Superior temporal gyrus (tissue), 1 donor: Measurements from ENCODE around the gene METTL3.

Experiments
- DNase-seq: peaks from one replicate; pipeline ENCODE4 v3.0.0-alpha.2; 2016; ENCODE audit errors: extremely low spot score

The METTL3 gene

DNA sequence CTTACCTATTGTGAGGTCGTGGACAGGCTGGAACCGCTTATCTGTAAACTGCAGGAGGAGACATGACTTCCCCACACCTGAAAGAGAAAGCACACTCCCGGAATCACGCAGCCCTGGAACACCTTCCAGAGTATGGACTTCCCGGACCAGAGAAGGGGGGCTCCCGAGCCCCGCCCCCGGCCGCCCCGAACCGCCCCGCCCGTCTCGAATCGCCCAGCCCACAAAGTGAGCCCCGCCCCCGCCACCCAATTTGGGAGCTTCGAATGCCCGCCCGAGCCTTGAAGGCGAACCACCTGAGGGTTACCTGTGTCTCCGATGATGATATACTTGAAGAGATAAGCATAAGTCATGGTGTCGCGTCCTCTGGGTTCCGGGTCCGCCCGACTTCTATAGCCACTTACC, 34.6 kb downstream of the METTL3 start:
- DNase-seq = no peak

DNA sequence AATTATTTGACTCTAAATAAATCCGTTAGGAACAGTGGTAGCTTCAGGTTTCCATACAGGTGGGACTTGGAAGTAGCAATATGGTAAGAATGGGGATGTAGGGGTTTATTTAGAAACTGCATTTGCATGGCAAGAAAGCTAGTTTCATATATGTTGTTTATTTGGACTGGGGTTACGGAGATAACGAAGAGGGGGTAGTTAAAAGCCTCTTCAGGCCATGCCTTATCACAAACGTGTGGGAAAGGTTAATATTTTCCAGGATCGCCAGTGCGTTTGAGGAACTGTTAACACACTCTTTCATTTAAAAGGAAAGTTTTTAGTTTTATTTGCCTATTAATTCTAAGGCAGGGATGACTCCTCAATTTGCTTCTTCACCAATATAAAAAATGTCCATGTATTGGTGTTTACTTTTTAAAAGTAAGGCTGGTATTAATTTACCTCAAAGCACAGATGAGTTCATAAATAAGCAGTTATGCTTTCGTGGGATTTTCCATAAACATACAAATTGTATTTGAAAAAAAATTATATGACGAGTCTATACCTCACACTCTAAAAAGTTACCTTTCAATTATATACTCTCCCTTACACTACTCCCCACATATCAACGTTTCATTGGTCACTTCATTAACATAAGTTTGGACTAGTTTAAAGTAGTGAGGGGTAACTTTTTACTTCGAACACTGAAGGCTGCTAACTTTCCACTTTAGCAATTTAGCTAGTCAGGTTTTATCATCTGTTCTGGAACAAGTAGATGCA, 35.2 kb downstream of the METTL3 start:
- peak; percentile 52 for DNase-seq

DNA sequence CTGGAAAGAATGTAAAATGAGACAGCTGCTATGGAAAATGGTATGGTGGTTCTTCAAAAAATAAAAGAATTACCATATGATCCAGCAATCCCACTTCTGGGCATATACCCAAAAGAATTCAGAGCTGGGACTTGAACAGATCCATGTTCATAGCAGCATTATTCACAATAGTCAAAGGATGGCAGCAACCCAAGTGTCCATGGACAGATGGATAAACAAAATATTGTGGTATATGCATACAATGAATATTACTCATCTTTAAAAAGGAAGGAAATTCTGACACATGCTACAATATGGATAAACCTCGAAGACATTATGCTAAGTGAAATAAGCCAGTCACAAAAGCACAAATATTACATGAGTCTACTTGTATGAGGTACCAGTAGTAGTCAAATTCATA, 43.5 kb downstream of the METTL3 start:
- DNase-seq = peak; percentile 51

DNA sequence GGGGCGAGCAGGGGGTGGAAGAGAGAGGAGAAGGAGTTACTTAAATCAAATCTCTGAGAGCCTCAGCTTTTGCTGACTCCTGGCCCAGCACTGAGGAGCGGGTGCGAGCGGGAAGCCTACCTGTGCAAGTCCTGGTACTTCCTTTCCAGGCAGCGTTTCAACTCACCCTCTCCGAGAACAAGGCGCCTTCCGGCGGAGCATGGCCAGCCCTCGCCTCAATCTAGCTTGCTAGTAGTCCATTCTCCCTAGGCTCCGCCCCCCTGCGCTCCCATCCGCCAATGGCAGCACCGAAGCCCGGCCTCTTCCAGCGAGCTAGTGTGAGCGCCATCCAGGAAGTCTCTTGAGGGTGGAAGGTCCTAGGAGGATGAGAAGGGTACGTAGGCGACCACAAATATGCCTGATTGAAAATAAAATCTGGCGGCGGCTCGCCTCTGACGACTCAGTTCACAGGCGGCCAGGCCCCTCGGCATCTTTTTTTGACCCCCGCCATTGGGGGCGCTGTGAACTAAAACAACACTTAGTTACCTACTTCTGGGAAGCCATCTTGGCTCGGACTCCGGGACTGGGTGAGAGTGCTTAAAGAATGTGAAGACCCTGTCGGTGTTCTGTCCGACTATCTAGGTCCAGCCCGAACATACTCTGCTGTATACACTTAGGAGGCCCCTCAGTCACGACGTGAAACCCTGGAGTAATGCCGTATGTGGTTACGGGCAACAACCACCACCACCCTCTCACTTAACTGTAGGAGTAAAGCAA, 55.0 kb downstream of the METTL3 start, which contains the start of gene CHD8:
Gene CHD8 (minus strand): TSS at position 212 of the 756 bp plus-strand sequence. CDS start 24,480 bp downstream, outside the sequence.
- DNase-seq = peak; percentile 100

DNA sequence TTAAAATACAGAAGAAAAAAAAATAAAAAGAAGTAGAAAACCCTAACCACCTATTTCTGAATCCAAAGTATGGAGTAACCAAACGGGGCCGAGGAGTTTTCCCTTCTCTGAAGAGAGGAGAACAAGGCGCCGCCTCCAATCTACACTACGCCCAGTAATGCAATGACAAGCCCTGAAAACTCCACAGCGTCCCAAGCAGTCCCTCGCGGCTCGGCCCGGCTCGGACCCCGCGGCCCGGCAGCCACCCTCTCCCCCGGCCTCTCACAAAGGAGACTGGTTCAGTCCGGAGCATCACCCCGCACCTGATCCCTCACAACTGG, 55.6 kb downstream of the METTL3 start:
- DNase-seq = peak; percentile 24

DNA sequence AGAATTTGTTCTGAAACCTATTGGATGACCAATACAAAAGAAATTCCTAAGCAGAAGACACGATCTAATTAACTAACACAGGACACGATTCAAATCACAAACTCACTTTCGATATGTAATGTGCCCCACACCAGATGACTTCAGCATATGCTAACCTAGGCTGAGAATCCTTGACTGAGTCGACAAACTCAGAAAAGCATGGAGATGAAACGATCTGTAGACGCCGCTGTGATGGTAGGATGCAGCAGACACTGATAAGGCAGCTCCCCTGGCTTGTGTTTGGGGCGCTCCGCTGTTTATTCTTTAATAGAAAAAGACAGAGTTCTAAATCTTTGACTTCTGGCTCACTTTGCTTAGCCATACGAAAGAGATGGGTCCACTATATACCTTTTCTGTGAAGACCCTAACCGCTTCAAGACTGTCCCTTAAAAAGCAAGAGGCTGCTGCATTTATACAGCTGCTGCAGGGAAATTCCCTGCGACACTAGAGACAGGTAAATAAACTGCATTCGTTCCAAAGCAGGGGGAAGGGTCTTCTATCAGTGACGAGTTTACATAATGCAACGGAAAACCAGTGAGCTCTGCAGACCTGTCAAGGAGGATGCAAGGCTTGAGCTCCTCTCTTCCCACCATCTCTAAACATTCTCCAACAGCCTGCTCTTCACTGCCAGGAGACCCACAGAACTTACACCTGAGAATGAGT, 56.1 kb downstream of the METTL3 start:
- no peak for DNase-seq

DNA sequence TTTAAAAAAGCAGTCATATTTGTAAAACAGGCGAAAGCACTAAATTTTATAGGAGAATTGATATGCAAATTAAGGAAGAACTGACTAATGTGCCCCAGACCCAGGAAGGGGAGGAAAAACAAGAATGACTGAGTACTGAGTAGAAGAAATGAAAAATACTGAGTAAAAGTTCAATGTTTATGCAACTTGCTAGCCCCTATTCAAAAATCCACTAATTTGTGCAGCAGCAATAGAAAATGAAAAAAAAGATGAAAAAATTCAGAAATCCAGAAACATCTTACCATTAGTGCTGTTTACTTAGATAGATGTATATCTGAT, 61.3 kb downstream of the METTL3 start:
- no peak for DNase-seq
